ENCODE measurements around the gene AOC1. TPM values are rescaled to one million over a fixed set of nuclear protein-coding genes. Genes with fewer than 3 reads are reported as not detected.

The AOC1 gene
- total and polyA plus RNA-seq, 10 of the 15 experiments (the other 5 are each of a cell fraction or from before 2014, with no cell fraction given): 0.07 TPM; not detected in 9

GRCh38 chr7:150898475-150899011 lies 46.2 kb downstream of the AOC1 start (continued):
- TF ChIP-seq POU2F2 (IDR thresholded peaks at IDR 0.05; ENCODE audit: borderline replicate concordance, low read depth, low read length) (0 out of 3 replicates have a peak, but pooled peaks have one; percentile 40), ZSCAN29 (IDR thresholded peaks at IDR 0.05) (no peak), TBL1XR1 (IDR thresholded peaks at IDR 0.05; ENCODE audit: low read depth, low read length) (no peak), IRF5 (IDR thresholded peaks at IDR 0.05; ENCODE audit: borderline replicate concordance) (no peak), CUX1 (IDR thresholded peaks at IDR 0.05; ENCODE audit: insufficient replicate concordance, low read depth, low read length) (no peak), SRF (IDR thresholded peaks at IDR 0.05; ENCODE audit: low read depth in 2 of 2, low read length in 2 of 2) (no peak), BHLHE40 (IDR thresholded peaks at IDR 0.05; ENCODE audit: borderline replicate concordance in 1 of 2, low read depth in 2 of 2, low read length in 1 of 2) (0 out of 4 replicates have a peak, but pooled peaks of 1 of the 2 experiments have one; percentile 22), STAT1 (conservative IDR thresholded peaks at IDR 0.05) (no peak), HSF1 (IDR thresholded peaks at IDR 0.05; ENCODE audit: low read depth, low read length) (no peak), CREB1 (IDR thresholded peaks at IDR 0.05; ENCODE audit: low read depth) (no peak), ZZZ3 (IDR thresholded peaks at IDR 0.05; ENCODE audit: control insufficient read depth, insufficient read length, low read depth) (no peak), RELB (IDR thresholded peaks at IDR 0.05; ENCODE audit: low read depth) (no peak), PKNOX1 (IDR thresholded peaks at IDR 0.05) (no peak)
- TF ChIP-seq, protein P1, sequence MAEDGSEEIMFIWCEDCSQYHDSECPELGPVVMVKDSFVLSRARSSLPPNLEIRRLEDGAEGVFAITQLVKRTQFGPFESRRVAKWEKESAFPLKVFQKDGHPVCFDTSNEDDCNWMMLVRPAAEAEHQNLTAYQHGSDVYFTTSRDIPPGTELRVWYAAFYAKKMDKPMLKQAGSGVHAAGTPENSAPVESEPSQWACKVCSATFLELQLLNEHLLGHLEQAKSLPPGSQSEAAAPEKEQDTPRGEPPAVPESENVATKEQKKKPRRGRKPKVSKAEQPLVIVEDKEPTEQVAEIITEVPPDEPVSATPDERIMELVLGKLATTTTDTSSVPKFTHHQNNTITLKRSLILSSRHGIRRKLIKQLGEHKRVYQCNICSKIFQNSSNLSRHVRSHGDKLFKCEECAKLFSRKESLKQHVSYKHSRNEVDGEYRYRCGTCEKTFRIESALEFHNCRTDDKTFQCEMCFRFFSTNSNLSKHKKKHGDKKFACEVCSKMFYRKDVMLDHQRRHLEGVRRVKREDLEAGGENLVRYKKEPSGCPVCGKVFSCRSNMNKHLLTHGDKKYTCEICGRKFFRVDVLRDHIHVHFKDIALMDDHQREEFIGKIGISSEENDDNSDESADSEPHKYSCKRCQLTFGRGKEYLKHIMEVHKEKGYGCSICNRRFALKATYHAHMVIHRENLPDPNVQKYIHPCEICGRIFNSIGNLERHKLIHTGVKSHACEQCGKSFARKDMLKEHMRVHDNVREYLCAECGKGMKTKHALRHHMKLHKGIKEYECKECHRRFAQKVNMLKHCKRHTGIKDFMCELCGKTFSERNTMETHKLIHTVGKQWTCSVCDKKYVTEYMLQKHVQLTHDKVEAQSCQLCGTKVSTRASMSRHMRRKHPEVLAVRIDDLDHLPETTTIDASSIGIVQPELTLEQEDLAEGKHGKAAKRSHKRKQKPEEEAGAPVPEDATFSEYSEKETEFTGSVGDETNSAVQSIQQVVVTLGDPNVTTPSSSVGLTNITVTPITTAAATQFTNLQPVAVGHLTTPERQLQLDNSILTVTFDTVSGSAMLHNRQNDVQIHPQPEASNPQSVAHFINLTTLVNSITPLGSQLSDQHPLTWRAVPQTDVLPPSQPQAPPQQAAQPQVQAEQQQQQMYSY (CRISPR knock-in tag; IDR thresholded peaks at IDR 0.05): no peak

All from GM12878 (cell line).